ENCODE data around the gene ECM2.

The ECM2 gene

GRCh38 chr9:92496396-92497176 is 39.2 kb downstream of the ECM2 start:
- no peak for DNase-seq

GRCh38 chr9:92494856-92495255 is 40.9 kb downstream of the ECM2 start:
- DNase-seq: no peak

- no peak for DNase-seq
Measured at GRCh38 chr9:92493749-92494387, 41.9 kb downstream of the ECM2 start.

- no peak for DNase-seq
Measured at GRCh38 chr9:92492781-92493401, 42.9 kb downstream of the ECM2 start.

- no peak for DNase-seq
Measured at GRCh38 chr9:92488681-92489550, 46.9 kb downstream of the ECM2 start.

- no peak for DNase-seq
Measured at GRCh38 chr9:92486371-92486770, 49.4 kb downstream of the ECM2 start.

- DNase-seq: no peak
Measured at GRCh38 chr9:92484563-92484962, 51.2 kb downstream of the ECM2 start.

- DNase-seq: no peak
Measured at GRCh38 chr9:92483627-92484545, 51.9 kb downstream of the ECM2 start.

GRCh38 chr9:92482805-92483204 is 53.0 kb downstream of the ECM2 start:
- DNase-seq: no peak

GRCh38 chr9:92482329-92482728 is 53.5 kb downstream of the ECM2 start, which contains the start of gene ASPN:
ASPN (minus strand) TSS chr9:92482506.
- DNase-seq: no peak

- no peak for DNase-seq
Measured at GRCh38 chr9:92480986-92481633, 54.7 kb downstream of the ECM2 start.

- no peak for DNase-seq
Measured at GRCh38 chr9:92480291-92480771, 55.5 kb downstream of the ECM2 start.

- no peak for DNase-seq
Measured at GRCh38 chr9:92479346-92479745, 56.4 kb downstream of the ECM2 start.

GRCh38 chr9:92478783-92479182 is 57.0 kb downstream of the ECM2 start:
- DNase-seq: no peak

- no peak for DNase-seq
Measured at GRCh38 chr9:92476962-92477361, 58.8 kb downstream of the ECM2 start.

GRCh38 chr9:92474587-92474986 is 61.2 kb downstream of the ECM2 start:
- DNase-seq: no peak

GRCh38 chr9:92468206-92468605 is 67.6 kb downstream of the ECM2 start:
- DNase-seq: no peak

- DNase-seq: no peak
Measured at GRCh38 chr9:92467511-92467910, 68.3 kb downstream of the ECM2 start.

GRCh38 chr9:92467041-92467440 is 68.7 kb downstream of the ECM2 start:
- DNase-seq: no peak

- DNase-seq: no peak
Measured at GRCh38 chr9:92463984-92464383, 71.8 kb downstream of the ECM2 start.

GRCh38 chr9:92463387-92463786 is 72.4 kb downstream of the ECM2 start:
- no peak for DNase-seq
